Measurements from ENCODE around the gene MCM6.
"Not testable (repeated sequence)": the region's sequence is repeated elsewhere in the genome, so short reads cannot be mapped to it uniquely, and the experiment has no call there.

The MCM6 gene

DNA sequence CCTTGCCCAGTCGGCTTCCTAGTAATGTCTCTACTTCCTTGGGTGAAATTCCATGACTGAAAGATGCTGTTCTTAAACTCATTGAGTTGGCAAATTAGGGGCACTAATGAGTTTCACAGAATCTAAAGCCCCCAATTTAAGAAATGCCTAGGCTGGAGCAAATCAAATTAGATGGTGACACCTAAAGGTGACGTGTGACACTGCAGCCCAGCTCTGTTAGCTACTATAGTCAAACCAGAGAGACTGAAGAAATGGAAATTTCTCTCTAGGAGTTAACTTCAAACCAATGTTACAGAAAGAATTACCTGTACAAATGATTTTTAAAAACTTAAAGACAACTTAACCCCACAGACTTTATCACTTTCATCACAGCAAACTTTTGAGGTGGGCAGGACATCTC lies 76.5 kb downstream of the MCM6 start:
- DNase-seq (ENCODE audit: low read depth) = no peak
- TF ChIP-seq, protein P1, sequence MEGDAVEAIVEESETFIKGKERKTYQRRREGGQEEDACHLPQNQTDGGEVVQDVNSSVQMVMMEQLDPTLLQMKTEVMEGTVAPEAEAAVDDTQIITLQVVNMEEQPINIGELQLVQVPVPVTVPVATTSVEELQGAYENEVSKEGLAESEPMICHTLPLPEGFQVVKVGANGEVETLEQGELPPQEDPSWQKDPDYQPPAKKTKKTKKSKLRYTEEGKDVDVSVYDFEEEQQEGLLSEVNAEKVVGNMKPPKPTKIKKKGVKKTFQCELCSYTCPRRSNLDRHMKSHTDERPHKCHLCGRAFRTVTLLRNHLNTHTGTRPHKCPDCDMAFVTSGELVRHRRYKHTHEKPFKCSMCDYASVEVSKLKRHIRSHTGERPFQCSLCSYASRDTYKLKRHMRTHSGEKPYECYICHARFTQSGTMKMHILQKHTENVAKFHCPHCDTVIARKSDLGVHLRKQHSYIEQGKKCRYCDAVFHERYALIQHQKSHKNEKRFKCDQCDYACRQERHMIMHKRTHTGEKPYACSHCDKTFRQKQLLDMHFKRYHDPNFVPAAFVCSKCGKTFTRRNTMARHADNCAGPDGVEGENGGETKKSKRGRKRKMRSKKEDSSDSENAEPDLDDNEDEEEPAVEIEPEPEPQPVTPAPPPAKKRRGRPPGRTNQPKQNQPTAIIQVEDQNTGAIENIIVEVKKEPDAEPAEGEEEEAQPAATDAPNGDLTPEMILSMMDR (IDR thresholded peaks at IDR 0.05; ENCODE audit: insufficient read depth, low read depth, low read length, missing control alignments) = no peak
- H3K4me3 ChIP-seq (ENCODE audit: low read depth, low read length) = no peak overlapping the region

DNA sequence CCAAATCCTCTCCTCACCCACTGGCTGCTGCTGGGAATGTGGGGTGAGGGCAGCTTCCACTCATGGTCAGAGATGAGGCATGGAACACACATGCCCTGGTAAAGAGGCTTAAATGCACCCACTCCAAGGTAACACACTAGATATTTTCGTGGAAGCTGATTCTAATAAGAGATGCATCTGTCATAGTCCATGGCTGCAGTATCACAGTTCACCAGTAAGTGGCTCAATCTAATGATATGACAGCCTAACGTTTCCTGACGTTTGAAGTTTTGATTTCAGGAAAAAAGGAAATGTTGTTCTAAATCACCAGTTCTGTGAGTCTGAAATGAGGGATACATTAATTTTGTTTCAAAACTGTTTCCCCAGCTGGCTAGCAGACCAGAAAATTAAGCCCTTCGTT lies 77.5 kb downstream of the MCM6 start:
- DNase-seq (ENCODE audit: low read depth) = no peak
- H3K4me3 ChIP-seq (ENCODE audit: low read depth, low read length) = no peak overlapping the region
- TF ChIP-seq, protein P1 (IDR thresholded peaks at IDR 0.05; ENCODE audit: insufficient read depth, low read depth, low read length, missing control alignments) = peak; percentile 3

DNA sequence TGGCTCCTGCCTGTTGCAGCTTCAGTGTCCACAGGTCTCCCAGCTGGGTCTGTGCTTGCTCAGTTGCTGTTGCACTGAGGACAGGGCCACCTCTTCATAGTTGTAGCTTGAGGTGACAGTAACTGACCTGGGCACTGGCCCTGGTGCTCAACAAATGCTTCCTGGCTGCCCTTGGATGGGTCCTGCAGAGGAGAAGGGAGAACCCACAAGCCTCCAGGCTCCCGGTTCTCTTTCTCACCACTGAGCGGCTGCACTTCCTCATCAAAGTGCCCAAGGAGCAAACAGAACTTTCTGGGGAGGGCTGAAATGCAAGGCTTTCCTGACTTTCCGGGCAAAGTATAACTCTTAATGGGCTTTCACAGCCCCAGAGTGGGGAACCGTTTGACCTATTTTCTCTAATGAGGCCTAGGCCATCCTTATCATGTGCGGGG lies 78.0 kb downstream of the MCM6 start:
- TF ChIP-seq, protein P1 (IDR thresholded peaks at IDR 0.05; ENCODE audit: insufficient read depth, low read depth, low read length, missing control alignments) = no peak
- H3K4me3 ChIP-seq (ENCODE audit: low read depth, low read length) = no peak overlapping the region
- DNase-seq (ENCODE audit: low read depth) = no peak

DNA sequence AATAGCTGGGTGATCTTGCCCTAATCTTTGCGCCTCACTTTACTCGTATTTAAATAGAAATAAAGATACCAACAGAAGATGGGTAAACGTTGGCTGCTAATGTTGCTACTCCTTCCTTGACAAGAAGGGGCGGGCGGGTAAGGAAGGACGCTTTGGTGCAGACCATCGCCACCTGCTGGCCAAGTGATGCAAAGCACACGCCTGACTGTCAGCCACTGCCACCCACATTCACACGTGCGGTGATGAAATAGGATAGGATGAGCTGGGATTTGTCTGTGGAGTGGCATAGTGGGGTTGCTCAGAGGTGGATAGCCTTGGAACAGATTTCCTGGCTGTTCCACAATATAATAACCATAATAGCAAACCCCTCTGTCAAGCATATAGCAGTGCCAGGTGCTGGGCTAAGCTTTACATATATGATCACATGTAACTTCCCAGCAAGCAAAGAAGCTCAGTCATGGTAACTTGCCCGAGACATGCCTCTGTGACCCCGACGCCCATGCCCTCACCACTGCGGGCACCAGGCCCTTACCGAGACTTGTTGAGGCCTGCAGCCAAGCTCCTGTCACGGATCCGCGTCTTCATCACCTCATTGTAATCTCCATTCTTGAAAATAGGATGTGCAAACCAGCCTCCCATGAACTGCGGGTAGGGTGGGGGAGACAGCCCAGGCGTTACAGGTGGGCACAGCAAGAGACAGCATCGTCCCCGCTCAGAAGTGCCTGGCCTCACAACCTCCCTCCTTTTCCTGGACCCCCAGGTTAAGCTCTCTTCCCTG lies 78.6 kb downstream of the MCM6 start:
- no peak overlapping the region for H3K4me3 ChIP-seq (ENCODE audit: low read depth, low read length)
- DNase-seq (ENCODE audit: low read depth) = peak; percentile 84
- TF ChIP-seq, protein P1 (IDR thresholded peaks at IDR 0.05; ENCODE audit: insufficient read depth, low read depth, low read length, missing control alignments) = peak; percentile 96

DNA sequence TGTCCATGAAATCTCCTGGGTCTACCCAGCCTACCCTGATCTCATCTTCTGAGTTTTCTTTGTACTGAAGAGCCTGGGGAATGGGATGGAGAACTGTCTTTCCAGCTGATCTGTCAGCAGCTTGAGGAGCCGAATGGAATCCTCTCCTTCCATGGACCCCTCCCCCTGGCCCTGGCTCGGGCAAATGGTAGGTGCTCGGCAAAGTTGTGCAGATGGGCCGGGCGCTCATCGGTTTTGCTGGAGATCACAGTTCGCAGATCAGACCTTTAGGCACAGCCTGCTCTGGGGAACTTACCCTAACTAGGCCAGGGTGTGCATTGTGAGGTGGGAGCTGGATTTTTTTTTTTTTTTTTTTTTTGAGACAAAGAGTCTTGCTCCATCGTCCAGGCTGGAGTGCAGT lies 79.6 kb downstream of the MCM6 start:
- DNase-seq (ENCODE audit: low read depth) = no peak
- TF ChIP-seq, protein P1 (IDR thresholded peaks at IDR 0.05; ENCODE audit: insufficient read depth, low read depth, low read length, missing control alignments) = no peak

DNA sequence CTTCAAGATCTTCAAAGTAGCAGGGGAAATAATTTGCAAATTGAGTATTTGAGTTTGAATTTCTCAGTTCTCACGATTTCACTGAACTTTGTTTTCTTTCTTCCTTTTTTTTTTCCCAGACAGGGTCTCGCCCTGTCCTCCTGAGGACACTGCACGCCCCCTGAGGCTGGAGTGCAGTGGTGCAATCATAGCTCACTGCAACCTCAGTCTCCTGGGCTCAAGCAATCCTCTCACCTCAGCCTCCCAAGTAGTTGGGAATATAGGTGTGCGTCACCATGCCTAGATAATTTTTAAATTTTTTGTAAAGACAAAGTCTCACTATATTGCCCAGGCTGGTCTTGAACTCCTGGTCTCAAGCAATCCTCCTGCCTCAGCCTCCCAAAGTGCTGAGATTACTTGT lies 80.6 kb downstream of the MCM6 start:
- TF ChIP-seq, protein P1 (IDR thresholded peaks at IDR 0.05; ENCODE audit: insufficient read depth, low read depth, low read length, missing control alignments) = peak; percentile 13
- not testable (repeated sequence) for H3K4me3 ChIP-seq (ENCODE audit: low read depth, low read length); DNase-seq (ENCODE audit: low read depth)

More for the DNA sequence above, 79.6 kb downstream of the MCM6 start:
- no peak overlapping the region for H3K4me3 ChIP-seq (ENCODE audit: low read depth, low read length)
